OCI-LY1 (cell line): ENCODE measurements around the gene HOXA5.

Source experiments
- H2AFZ ChIP-seq: fragments of 200-600 bp; sonication (generic), shearing (Covaris generic); 2 replicates; pipeline ENCODE4 v1.6.0; 2014; ENCODE audit warnings: antibody characterized with exemption, mild to moderate bottlenecking, low read length
- H3F3A ChIP-seq: fragments of 200-600 bp; sonication (generic), shearing (Covaris generic); 2 replicates; pipeline ENCODE4 v1.6.0; 2014; ENCODE audit warnings: mild to moderate bottlenecking, antibody characterized with exemption, low read length, moderate library complexity; ENCODE audit not compliant: insufficient read depth
- H3K27ac ChIP-seq: fragments of 200-600 bp; sonication (generic); 2 replicates; pipeline ENCODE4 v1.5.1; 2014; ENCODE audit warnings: low read length, mixed run types, mild to moderate bottlenecking, low read depth; ENCODE audit not compliant: poor library complexity, severe bottlenecking
- H3K27me3 ChIP-seq: fragments of 200-600 bp; sonication (generic); 2 replicates; pipeline ENCODE4 v1.6.0; 2014; ENCODE audit warnings: antibody characterized with exemption, mild to moderate bottlenecking, low read length, moderate library complexity; ENCODE audit not compliant: insufficient read depth
- H3K36me3 ChIP-seq: fragments of 200-600 bp; sonication (generic); 2 replicates; pipeline ENCODE4 v1.6.1; 2014; ENCODE audit warnings: mild to moderate bottlenecking, antibody characterized with exemption, low read length, moderate library complexity, mixed read lengths; ENCODE audit not compliant: insufficient read depth
- H3K4me1 ChIP-seq: fragments of 200-600 bp; sonication (generic); 2 replicates; pipeline ENCODE4 v1.5.1; 2014; ENCODE audit warnings: mild to moderate bottlenecking, low read length, moderate library complexity; ENCODE audit not compliant: insufficient read depth, severe bottlenecking
- H3K4me2 ChIP-seq: fragments of 200-600 bp; sonication (generic), shearing (Covaris generic); 2 replicates; pipeline ENCODE4 v1.6.1; 2014; ENCODE audit warnings: low read length
- H3K4me3 ChIP-seq: fragments of 200-600 bp; sonication (generic); 2 replicates; pipeline ENCODE4 v1.5.1; 2014; ENCODE audit warnings: low read length, low read depth, mild to moderate bottlenecking, mixed read lengths; ENCODE audit not compliant: poor library complexity, severe bottlenecking
- H3K79me2 ChIP-seq: fragments of 200-600 bp; shearing (Covaris generic); 2 replicates; pipeline ENCODE4 v1.6.1; 2016; ENCODE audit warnings: mixed run types, low read length, mixed read lengths; ENCODE audit not compliant: insufficient read depth
- H3K9ac ChIP-seq: fragments of 200-600 bp; sonication (generic), shearing (Covaris generic); 2 replicates; pipeline ENCODE4 v1.6.1; 2014; ENCODE audit warnings: mild to moderate bottlenecking, low read length, mixed read lengths
- H3K9me2 ChIP-seq: fragments of 200-600 bp; sonication (generic), shearing (Covaris generic); 2 replicates; pipeline ENCODE4 v1.6.1; 2014; ENCODE audit warnings: low read depth, mild to moderate bottlenecking, low read length, mixed read lengths
- H3K9me3 ChIP-seq: fragments of 200-600 bp; shearing (Covaris generic); 2 replicates; pipeline ENCODE4 v1.6.1; 2014; ENCODE audit warnings: low read length, mixed read lengths
- H4K20me1 ChIP-seq: fragments of 200-600 bp; sonication (generic), shearing (Covaris generic); 2 replicates; pipeline ENCODE4 v1.6.0; 2016; ENCODE audit warnings: mild to moderate bottlenecking, low read length; ENCODE audit not compliant: insufficient read depth
- CTCF ChIP-seq: fragments of 200-600 bp; sonication (generic), shearing (Covaris generic); IDR thresholded peaks from 2 replicates; pipeline ENCODE4 v1.5.1; 2017; ENCODE audit warnings: mild to moderate bottlenecking, antibody characterized with exemption, low read length, moderate library complexity, mixed read lengths
- EZH2 ChIP-seq: fragments of 200-600 bp; sonication (generic), shearing (Covaris generic); IDR thresholded peaks from 2 replicates; pipeline ENCODE4 v1.8.0; 2017; ENCODE audit warnings: borderline replicate concordance, mixed run types, mild to moderate bottlenecking, antibody characterized with exemption, low read length, moderate library complexity, mixed read lengths

The HOXA5 gene

GRCh38 chr7:27161721-27162560 is 18.5 kb upstream of the HOXA5 start:
- H3K27me3 ChIP-seq: peaks cover under 1% of the 10 kb centered on the region; the same call in 1 of the 2 replicates
- no peak overlapping the region for H3K27ac ChIP-seq
- TF ChIP-seq CTCF (no peak), EZH2 (no peak)
- no peaks in the 10 kb centered on the region for H3K9me3 ChIP-seq
- H3F3A ChIP-seq: 0 out of 2 replicates have a peak, but pooled peaks cover 8% of the 10 kb centered on the region
- H3K36me3 ChIP-seq: no peaks in the 10 kb centered on the region
- no peaks in the 10 kb centered on the region for H4K20me1 ChIP-seq
- peaks cover 13% of the 10 kb centered on the region for H3K4me1 ChIP-seq
- H2AFZ ChIP-seq: no peak overlapping the region
- H3K4me3 ChIP-seq: no peak overlapping the region
- no peaks in the 10 kb centered on the region for H3K79me2 ChIP-seq
- H3K9ac ChIP-seq: no peak overlapping the region
- peak overlapping the region; percentile 88; the same call in 1 of the 2 replicates for H3K4me2 ChIP-seq
- H3K9me2 ChIP-seq: no peaks in the 10 kb centered on the region

GRCh38 chr7:27161214-27161720 is 17.8 kb upstream of the HOXA5 start:
- H3K27me3 ChIP-seq: no peaks in the 10 kb centered on the region; the same call in 1 of the 2 replicates
- H3K9me2 ChIP-seq: no peaks in the 10 kb centered on the region
- H3K4me1 ChIP-seq: peaks cover 13% of the 10 kb centered on the region
- peak overlapping the region; percentile 75; the same call in 1 of the 2 replicates for H3K9ac ChIP-seq
- H3K4me2 ChIP-seq: peak overlapping the region; percentile 88
- no peaks in the 10 kb centered on the region for H4K20me1 ChIP-seq
- TF ChIP-seq EZH2 (no peak), CTCF (peak; percentile 13; the same call in 1 of the 2 replicates)
- H3K27ac ChIP-seq: no peak overlapping the region
- H3K79me2 ChIP-seq: no peaks in the 10 kb centered on the region
- peak overlapping the region; percentile 70 for H3K4me3 ChIP-seq
- no peak overlapping the region for H2AFZ ChIP-seq
- H3K36me3 ChIP-seq: no peaks in the 10 kb centered on the region
- 0 out of 2 replicates have a peak, but pooled peaks cover 8% of the 10 kb centered on the region for H3F3A ChIP-seq
- no peaks in the 10 kb centered on the region for H3K9me3 ChIP-seq

- H3K4me1 ChIP-seq: peaks cover 13% of the 10 kb centered on the region
- no peaks in the 10 kb centered on the region for H3K9me3 ChIP-seq
- H4K20me1 ChIP-seq: no peaks in the 10 kb centered on the region
- no peaks in the 10 kb centered on the region for H3K79me2 ChIP-seq
- H3K27me3 ChIP-seq: no peaks in the 10 kb centered on the region; the same call in 1 of the 2 replicates
- peak overlapping the region; percentile 75 for H3K9ac ChIP-seq
- H3K9me2 ChIP-seq: no peaks in the 10 kb centered on the region
- H3K4me3 ChIP-seq: peak overlapping the region; percentile 70
- peak overlapping the region; percentile 88 for H3K4me2 ChIP-seq
- H3K27ac ChIP-seq: no peak overlapping the region
- no peaks in the 10 kb centered on the region for H3K36me3 ChIP-seq
- peak overlapping the region; percentile 68 for H2AFZ ChIP-seq
- TF ChIP-seq EZH2: no peak
- TF ChIP-seq CTCF: peak; percentile 99
- 0 out of 2 replicates have a peak, but pooled peaks cover 8% of the 10 kb centered on the region for H3F3A ChIP-seq
Measured at GRCh38 chr7:27160546-27161213, 17.2 kb upstream of the HOXA5 start.
